Panc1 (cell line): ENCODE measurements around the gene ERO1B. TPM values are rescaled to one million over a fixed set of nuclear protein-coding genes. Genes with fewer than 3 reads are reported as not detected.

Source experiments
- ATAC-seq: fragments of 200-7000 bp; cut with Tn5 transposase; 2 replicates; pipeline ENCODE4 v1.9.1; 2020; ENCODE audit warnings: mild to moderate bottlenecking, moderate library complexity
- BruUV-seq: library from RNA; stranded (reverse); fragments of 400-500 nt; replicated peaks from 2 replicates; lab custom pipeline; 2021; lab: Mats Ljungman, UMichigan
- CTCF ChIA-PET: fragments of 300-600 bp; sonication (Branson Sonifier 250); formaldehyde crosslinking; loops from one replicate; lab custom pipeline; 2022; ENCODE audit warnings: antibody characterized with exemption; lab: Charles Lee
- POLR2A ChIA-PET: fragments of 300-600 bp; sonication (Branson Sonifier 250); formaldehyde crosslinking; loops from one replicate; lab custom pipeline; 2022; ENCODE audit warnings: antibody characterized with exemption; lab: Charles Lee
- DNase-seq: peaks from one replicate; pipeline ENCODE4 v3.0.0-alpha.2; 2010; ENCODE audit warnings: low read depth, low spot score
- H3K27ac ChIP-seq: 2 replicates; pipeline ENCODE4 v1.5.1; 2011; ENCODE audit warnings: mild to moderate bottlenecking, low read length, inconsistent platforms
- H3K27me3 ChIP-seq: fragments of 200-500 bp; sonication (Bioruptor generic); 2 replicates; pipeline ENCODE4 v1.6.0; 2014; ENCODE audit warnings: low read length, inconsistent platforms; ENCODE audit not compliant: control insufficient read depth, insufficient read depth
- H3K36me3 ChIP-seq: fragments of 200-500 bp; sonication (Bioruptor generic); 2 replicates; pipeline ENCODE4 v1.5.1; 2014; ENCODE audit warnings: inconsistent platforms, mild to moderate bottlenecking, low read length, moderate library complexity; ENCODE audit not compliant: control insufficient read depth, insufficient read depth
- H3K4me1 ChIP-seq: 2 replicates; pipeline ENCODE4 v1.5.1; 2011; ENCODE audit warnings: inconsistent platforms, mild to moderate bottlenecking, low read length, moderate library complexity; ENCODE audit not compliant: control insufficient read depth, insufficient read depth
- H3K4me3 ChIP-seq, 2 experiments: 2 replicates each; pipeline ENCODE4 v1.5.1; 2011 to 2012; ENCODE audit warnings: low read depth in 2 of 2, low read length in 2 of 2, mild to moderate bottlenecking in 2 of 2, inconsistent platforms in 1 of 2, moderate library complexity in 1 of 2
- H3K9me3 ChIP-seq: fragments of 200-500 bp; sonication (Bioruptor generic); 2 replicates; pipeline ENCODE4 v1.5.1; 2014; ENCODE audit warnings: low read depth, mild to moderate bottlenecking, inconsistent platforms, low read length, moderate library complexity; ENCODE audit not compliant: control insufficient read depth, insufficient read depth
- POLR2AphosphoS5 ChIP-seq: IDR thresholded peaks from 2 replicates; pipeline ENCODE4 v1.6.1; 2012; ENCODE audit warnings: mild to moderate bottlenecking, low read depth, low read length, moderate library complexity
- REST ChIP-seq, 2 experiments: IDR thresholded peaks; 2 replicates each; pipeline ENCODE4 v1.6.1; 2011 to 2012; ENCODE audit warnings: low read depth in 2 of 2, control low read depth in 1 of 2, low read length in 1 of 2, mild to moderate bottlenecking in 1 of 2, moderate library complexity in 1 of 2; ENCODE audit not compliant: insufficient read depth in 1 of 2
- SIN3A ChIP-seq: IDR thresholded peaks from 2 replicates; pipeline ENCODE4 v1.6.1; 2012; ENCODE audit warnings: low read depth, mild to moderate bottlenecking, low read length, moderate library complexity, borderline replicate concordance; ENCODE audit not compliant: insufficient read depth
- TCF7L2 ChIP-seq: IDR thresholded peaks from 2 replicates; pipeline ENCODE4 v1.6.1; 2011; ENCODE audit warnings: mild to moderate bottlenecking, low read depth, low read length, inconsistent platforms
- in situ Hi-C: cut with HindIII; loops from 2 replicates; pipeline ENCODE4 v1.10.0; 2016; ENCODE audit warnings: low sequenced_read_pairs, low pct_unique_long_range_greater_than_20kb
- intact Hi-C: fragments of 100-400 bp; cut with micrococcal nuclease; formaldehyde crosslinking; loops from one replicate; pipeline ENCODE4 v1.10.0; 2022; ENCODE audit not compliant: unreplicated experiment
- total RNA-seq: library from RNA; stranded (reverse); gene quantifications from one replicate; pipeline ENCODE4 v1.2.1, GENCODE V29; 2021; ENCODE audit not compliant: unreplicated experiment
- TF ChIP-seq, protein P1 (sequence below): fragments of 450-650 bp; IDR thresholded peaks from 2 replicates; pipeline ENCODE4 v1.5.1; 2017; ENCODE audit warnings: mild to moderate bottlenecking

The ERO1B gene
- total RNA-seq, 1 experiment from 2014 or later, result 19.9 TPM

- ChIA-PET POLR2A (interaction anchor here (0.6 kb wide), 1 partner anchor 208 kb away, joined by 5 read pairs; no protein-coding TSS in a partner anchor), CTCF (no interaction called here)
- no peak overlapping the region for H3K27ac ChIP-seq
- no peaks in the 10 kb centered on the region for H3K4me1 ChIP-seq
- no peak for DNase-seq
- BruUV-seq, result TSS peak; percentile 56
- H3K9me3 ChIP-seq, result no peaks in the 10 kb centered on the region
- H3K36me3 ChIP-seq, result no peaks in the 10 kb centered on the region
- intact Hi-C loops (no loop called here), in situ Hi-C loops (no loop called here)
- TF ChIP-seq, protein P1, sequence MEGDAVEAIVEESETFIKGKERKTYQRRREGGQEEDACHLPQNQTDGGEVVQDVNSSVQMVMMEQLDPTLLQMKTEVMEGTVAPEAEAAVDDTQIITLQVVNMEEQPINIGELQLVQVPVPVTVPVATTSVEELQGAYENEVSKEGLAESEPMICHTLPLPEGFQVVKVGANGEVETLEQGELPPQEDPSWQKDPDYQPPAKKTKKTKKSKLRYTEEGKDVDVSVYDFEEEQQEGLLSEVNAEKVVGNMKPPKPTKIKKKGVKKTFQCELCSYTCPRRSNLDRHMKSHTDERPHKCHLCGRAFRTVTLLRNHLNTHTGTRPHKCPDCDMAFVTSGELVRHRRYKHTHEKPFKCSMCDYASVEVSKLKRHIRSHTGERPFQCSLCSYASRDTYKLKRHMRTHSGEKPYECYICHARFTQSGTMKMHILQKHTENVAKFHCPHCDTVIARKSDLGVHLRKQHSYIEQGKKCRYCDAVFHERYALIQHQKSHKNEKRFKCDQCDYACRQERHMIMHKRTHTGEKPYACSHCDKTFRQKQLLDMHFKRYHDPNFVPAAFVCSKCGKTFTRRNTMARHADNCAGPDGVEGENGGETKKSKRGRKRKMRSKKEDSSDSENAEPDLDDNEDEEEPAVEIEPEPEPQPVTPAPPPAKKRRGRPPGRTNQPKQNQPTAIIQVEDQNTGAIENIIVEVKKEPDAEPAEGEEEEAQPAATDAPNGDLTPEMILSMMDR, result no peak
- no peak for TF ChIP-seq POLR2AphosphoS5
- no peak for TF ChIP-seq TCF7L2
- TF ChIP-seq SIN3A, result no peak
- TF ChIP-seq REST (IDR thresholded peaks at IDR 0.05; ENCODE audit: insufficient read depth in 1 of 2, low read depth in 2 of 2, low read length in 1 of 2), result no peak
- H3K4me3 ChIP-seq, result no peak overlapping the region
- no peak for ATAC-seq
- no peaks in the 10 kb centered on the region for H3K27me3 ChIP-seq
Measured at GRCh38 chr1:236172041-236172579, 109.6 kb downstream of the ERO1B start.

GRCh38 chr1:236168716-236169429, 112.9 kb downstream of the ERO1B start:
- Histone ChIP-seq H3K27me3 (no peaks in the 10 kb centered on the region), H3K4me3 (no peak overlapping the region), H3K9me3 (no peaks in the 10 kb centered on the region), H3K36me3 (no peaks in the 10 kb centered on the region), H3K27ac (no peak overlapping the region), H3K4me1 (no peaks in the 10 kb centered on the region)
- TF ChIP-seq POLR2AphosphoS5 (no peak), REST (IDR thresholded peaks at IDR 0.05; ENCODE audit: insufficient read depth in 1 of 2, low read depth in 2 of 2, low read length in 1 of 2) (no peak), SIN3A (no peak), TCF7L2 (no peak)
- TF ChIP-seq, protein P1, result no peak; the same call in 1 of the 2 replicates
- peak; percentile 76 for ATAC-seq
- ChIA-PET CTCF (no interaction called here), POLR2A (no interaction called here)
- intact Hi-C loops (loop anchor here (10.0 kb wide), 1 partner anchor 56 kb away; no protein-coding TSS in a partner anchor), in situ Hi-C loops (no loop called here)
- BruUV-seq, result no TSS peak
- DNase-seq, result peak; percentile 92
